22Rv1 (cell line): Measurements from ENCODE around the gene PHLPP2.

ENCODE experiments used
- CTCF ChIP-seq: fragments of 450-650 bp; IDR thresholded peaks from 2 replicates; pipeline ENCODE4 v1.5.1; 2017; ENCODE audit warnings: mild to moderate bottlenecking
- ZFX ChIP-seq: fragments of 450-650 bp; IDR thresholded peaks from 2 replicates; pipeline ENCODE4 v1.6.1; 2017; ENCODE audit warnings: antibody characterized with exemption, borderline replicate concordance

- TF ChIP-seq CTCF (peak; percentile 87), ZFX (no peak)
These were observed 22.0 kb upstream of the PHLPP2 start for GRCh38 chr16:71746442-71747046.
